Stimulated activated CD8-positive, alpha-beta memory T cell treated with anti-CD3 and anti-CD28 coated beads, Interleukin-15, amount 100 ng/mL, for 1 hour (primary cell): ENCODE data around the gene DGKI.
"Not testable (repeated sequence)": the region's sequence is repeated elsewhere in the genome, so short reads cannot be mapped to it uniquely, and the experiment has no call there.

Experiments
- DNase-seq: peaks from one replicate; pipeline ENCODE4 v3.0.0-alpha.2; 2020; ENCODE audit warnings: low read depth

DGKI gene

GRCh38 chr7:137469191-137469811 is 377.5 kb downstream of the DGKI start:
- no peak for DNase-seq

- no peak for DNase-seq
Observed at GRCh38 chr7:137462847-137463246, 383.9 kb downstream of the DGKI start.

GRCh38 chr7:137462074-137462715 is 384.6 kb downstream of the DGKI start:
- DNase-seq = no peak

GRCh38 chr7:137458399-137458798 is 388.4 kb downstream of the DGKI start:
- DNase-seq = no peak

GRCh38 chr7:137454767-137455166 is 392.0 kb downstream of the DGKI start:
- no peak for DNase-seq

- no peak for DNase-seq
Observed at GRCh38 chr7:137454246-137454724, 392.5 kb downstream of the DGKI start.

GRCh38 chr7:137453356-137453755 is 393.4 kb downstream of the DGKI start:
- no peak for DNase-seq

- DNase-seq = no peak
Observed at GRCh38 chr7:137449016-137449415, 397.8 kb downstream of the DGKI start.

GRCh38 chr7:137448572-137448971 is 398.2 kb downstream of the DGKI start:
- not testable (repeated sequence) for DNase-seq

- DNase-seq = no peak
Observed at GRCh38 chr7:137446025-137446424, 400.7 kb downstream of the DGKI start.

- no peak for DNase-seq
Observed at GRCh38 chr7:137445268-137445667, 401.5 kb downstream of the DGKI start.

- DNase-seq = no peak
Observed at GRCh38 chr7:137443616-137444015, 403.2 kb downstream of the DGKI start.

GRCh38 chr7:137441451-137441850 is 405.3 kb downstream of the DGKI start:
- no peak for DNase-seq

- DNase-seq = no peak
Observed at GRCh38 chr7:137439829-137440825, 406.6 kb downstream of the DGKI start.

GRCh38 chr7:137434946-137435345 is 411.8 kb downstream of the DGKI start:
- no peak for DNase-seq

- no peak for DNase-seq
Observed at GRCh38 chr7:137434530-137434929, 412.2 kb downstream of the DGKI start.

- DNase-seq = no peak
Observed at GRCh38 chr7:137423321-137423720, 423.5 kb downstream of the DGKI start.

GRCh38 chr7:137421366-137421765 is 425.4 kb downstream of the DGKI start:
- no peak for DNase-seq

- no peak for DNase-seq
Observed at GRCh38 chr7:137418841-137419240, 427.9 kb downstream of the DGKI start.

GRCh38 chr7:137417464-137417863 is 429.3 kb downstream of the DGKI start:
- DNase-seq = no peak

GRCh38 chr7:137413901-137414300 is 432.9 kb downstream of the DGKI start:
- no peak for DNase-seq

GRCh38 chr7:137411446-137411845 is 435.3 kb downstream of the DGKI start:
- DNase-seq = no peak

- DNase-seq = no peak
Observed at GRCh38 chr7:137408126-137408525, 438.6 kb downstream of the DGKI start.
